GM12865 (cell line): ENCODE measurements around the gene NPIPA1.
"Not testable (repeated sequence)": the region's sequence is repeated elsewhere in the genome, so short reads cannot be mapped to it uniquely, and the experiment has no call there.

Experiments used
- DNase-seq: peaks from one replicate; pipeline ENCODE4 v3.0.0; 2010; ENCODE audit warnings: low read depth
- H3K4me3 ChIP-seq: 2 replicates; pipeline ENCODE4 v1.5.1; 2011; ENCODE audit warnings: mild to moderate bottlenecking, low read depth, low read length, control low read depth
- CTCF ChIP-seq: IDR thresholded peaks from 2 replicates; pipeline ENCODE4 v1.5.1; 2011; ENCODE audit warnings: low read length, control low read depth, low read depth, inconsistent platforms; ENCODE audit not compliant: insufficient read depth; ENCODE audit errors: missing control alignments

The NPIPA1 gene

GRCh38 chr16:14928064-14928714, 9.1 kb upstream of the NPIPA1 start:
- peak; percentile 6 for DNase-seq

GRCh38 chr16:14929176-14929575, 8.1 kb upstream of the NPIPA1 start:
- not testable (repeated sequence) for DNase-seq, H3K4me3 ChIP-seq

More at GRCh38 chr16:14928064-14928714, 9.1 kb upstream of the NPIPA1 start:
- not testable (repeated sequence) for H3K4me3 ChIP-seq

GRCh38 chr16:14930246-14930645, 7.0 kb upstream of the NPIPA1 start:
- H3K4me3 ChIP-seq, DNase-seq: not testable (repeated sequence)

DNA sequence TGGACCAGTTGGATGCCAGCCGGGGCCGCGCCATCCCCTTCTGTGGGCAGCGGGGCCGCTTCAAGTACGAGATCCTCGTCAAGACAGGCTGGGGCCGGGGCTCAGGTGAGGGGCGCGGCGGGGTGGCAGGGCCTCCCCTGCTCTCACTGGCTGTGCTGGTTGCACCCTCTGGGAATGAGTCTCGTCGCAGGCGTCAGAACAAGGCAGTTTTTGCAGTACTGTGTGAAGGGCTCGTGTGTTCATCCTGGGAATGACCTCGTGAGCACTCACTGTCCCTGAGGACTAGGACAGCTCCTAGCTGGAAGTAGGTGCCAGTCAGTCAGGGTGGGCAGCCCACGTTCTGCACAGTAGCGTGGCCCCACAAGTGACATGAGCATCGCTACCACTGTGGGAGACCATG, 6.3 kb upstream of the NPIPA1 start:
- DNase-seq, H3K4me3 ChIP-seq: not testable (repeated sequence)

DNA sequence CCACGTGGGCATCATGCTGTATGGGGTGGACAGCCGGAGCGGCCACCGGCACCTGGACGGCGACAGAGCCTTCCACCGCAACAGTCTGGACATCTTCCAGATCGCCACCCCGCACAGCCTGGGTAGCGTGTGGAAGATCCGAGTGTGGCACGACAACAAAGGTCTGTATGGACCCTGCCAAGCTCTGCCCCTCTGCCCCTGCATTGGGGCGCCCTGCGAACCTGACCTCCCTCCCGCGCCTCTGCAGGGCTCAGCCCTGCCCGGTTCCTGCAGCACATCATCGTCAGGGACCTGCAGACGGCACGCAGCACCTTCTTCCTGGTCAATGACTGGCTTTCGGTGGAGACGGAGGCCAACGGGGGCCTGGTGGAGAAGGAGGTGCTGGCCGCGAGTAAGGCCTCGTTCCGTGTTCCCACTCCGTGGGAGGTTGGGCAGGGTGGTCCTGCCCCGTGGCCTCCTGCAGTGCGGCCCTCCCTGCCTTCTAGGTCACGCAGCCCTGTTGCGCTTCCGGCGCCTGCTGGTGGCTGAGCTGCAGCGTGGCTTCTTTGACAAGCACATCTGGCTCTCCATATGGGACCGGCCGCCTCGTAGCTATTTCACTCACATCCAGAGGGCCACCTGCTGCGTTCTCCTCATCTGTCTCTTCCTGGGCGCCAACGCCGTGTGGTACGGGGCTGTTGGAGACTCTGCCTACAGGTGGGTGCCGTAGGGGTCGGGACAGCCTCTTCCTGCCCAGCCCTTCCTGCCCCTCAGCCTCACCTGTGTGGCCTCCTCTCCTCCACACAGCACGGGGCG, 4.5 kb upstream of the NPIPA1 start:
- not testable (repeated sequence) for H3K4me3 ChIP-seq, DNase-seq

DNA sequence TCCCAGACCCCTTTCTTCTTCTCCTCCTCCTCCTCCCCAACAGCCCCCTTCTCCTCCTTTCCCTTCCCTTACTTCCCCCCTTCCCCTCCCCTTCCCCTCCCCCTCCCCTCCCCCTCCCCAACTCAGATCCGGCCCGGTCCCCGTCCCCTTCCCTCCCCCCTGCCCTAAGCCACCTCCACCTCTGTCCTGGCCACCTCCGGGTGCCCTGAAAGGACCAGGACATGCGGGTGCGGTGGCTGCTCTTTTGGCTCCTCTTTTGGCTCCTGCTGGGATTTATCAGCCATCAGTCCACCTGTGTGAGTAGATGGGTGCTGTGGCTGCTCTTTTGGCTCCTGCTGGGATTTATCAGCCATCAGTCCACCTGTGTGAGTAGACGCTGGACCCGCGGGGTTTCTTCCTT, 751 bp downstream of the NPIPA1 start:
- not testable (repeated sequence) for DNase-seq, H3K4me3 ChIP-seq

DNA sequence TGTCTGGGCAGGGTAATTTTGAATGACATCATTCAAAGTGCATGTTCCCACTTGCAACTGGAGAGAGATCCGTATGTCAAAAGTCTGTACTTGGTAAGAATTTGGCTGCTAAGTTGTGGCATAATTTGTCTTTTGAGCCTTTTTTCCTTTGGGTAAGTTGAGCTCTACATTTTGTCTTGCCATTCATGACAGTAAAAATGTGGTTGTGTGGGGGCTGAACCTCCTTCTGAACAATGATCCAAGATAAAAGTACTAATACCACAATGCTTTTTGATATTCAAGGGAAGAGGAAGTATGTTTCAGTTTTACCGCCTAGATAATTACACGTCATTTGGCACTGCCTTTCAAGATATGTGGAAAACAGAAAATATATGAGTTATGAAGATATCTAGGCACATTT, 5.4 kb downstream of the NPIPA1 start:
- not testable (repeated sequence) for DNase-seq, H3K4me3 ChIP-seq

GRCh38 chr16:14955546-14956231, 18.4 kb downstream of the NPIPA1 start:
- no peak for TF ChIP-seq CTCF
- H3K4me3 ChIP-seq = no peak overlapping the region
- no peak for DNase-seq

DNA sequence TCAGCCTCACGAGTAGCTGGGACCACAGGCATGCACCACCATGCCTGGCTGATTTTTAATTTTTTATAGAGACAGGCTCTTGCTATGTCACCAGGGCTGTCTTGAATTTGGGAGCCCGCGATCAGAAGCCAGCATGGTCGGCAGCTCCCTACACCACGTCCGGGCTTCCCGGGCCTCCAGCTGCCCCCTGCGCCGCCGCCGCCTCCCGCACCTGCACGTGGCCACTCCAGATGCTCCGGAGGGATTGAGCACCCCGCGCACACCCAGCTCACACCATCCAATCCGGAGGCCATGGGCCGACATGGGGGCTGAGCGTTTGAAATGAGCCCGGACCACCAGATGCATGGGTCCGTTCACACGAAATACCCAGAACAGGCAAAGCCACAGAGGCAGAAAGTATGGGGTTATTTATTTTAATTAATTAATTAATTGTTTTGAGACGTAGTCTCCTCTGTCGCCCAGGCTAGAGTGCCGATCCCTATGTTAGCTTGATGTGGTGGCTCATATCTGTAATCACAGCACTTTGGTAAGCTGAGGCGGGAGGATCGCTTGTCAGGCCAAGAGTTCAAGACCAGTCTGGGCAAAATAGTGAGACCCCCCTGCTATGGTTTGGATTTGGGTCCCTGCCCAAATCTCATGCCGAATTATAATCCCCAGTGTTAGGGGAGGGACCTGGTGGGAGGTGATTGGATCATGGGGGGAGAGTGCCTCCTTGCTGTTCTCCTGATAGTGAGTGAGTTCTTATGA, 20.5 kb downstream of the NPIPA1 start:
- TF ChIP-seq CTCF = no peak
- DNase-seq = no peak
- no peak overlapping the region for H3K4me3 ChIP-seq

- no peak for DNase-seq
- H3K4me3 ChIP-seq = no peak overlapping the region
These were observed 21.0 kb downstream of the NPIPA1 start for GRCh38 chr16:14958323-14958600.

More at GRCh38 chr16:14958323-14958600, 21.0 kb downstream of the NPIPA1 start:
- no peak for TF ChIP-seq CTCF
